H1 (cell line): Measurements from ENCODE around the gene ODC1. TPM values are rescaled to one million over a fixed set of nuclear protein-coding genes. Genes with fewer than 3 reads are reported as not detected.

Experiments used
- CBX5 ChIP-seq: fragments of 300-800, 300-1000 bp; sonication (generic); IDR thresholded peaks from 2 replicates; pipeline ENCODE4 v1.7.1; 2016; ENCODE audit warnings: antibody characterized with exemption, low read length, low read depth
- CBX8 ChIP-seq: fragments of 300-800, 300-1000 bp; sonication (generic); IDR thresholded peaks from 2 replicates; pipeline ENCODE4 v1.7.1; 2016; ENCODE audit warnings: low read depth, low read length, borderline replicate concordance
- HDAC2 ChIP-seq, 2 experiments: fragments of 300-600 bp in 1 of 2; sonication (generic) in 1 of 2; IDR thresholded peaks; 2 replicates each; pipeline ENCODE4 v1.6.1; 2011 to 2012; ENCODE audit warnings: low read depth in 2 of 2, low read length in 2 of 2, mild to moderate bottlenecking in 2 of 2, moderate library complexity in 2 of 2, borderline replicate concordance in 1 of 2, inconsistent platforms in 1 of 2
- ZNF274 ChIP-seq: IDR thresholded peaks from 2 replicates; pipeline ENCODE4 v1.7.0; 2012; ENCODE audit warnings: low read length, borderline replicate concordance; ENCODE audit errors: extremely low read depth
- polyA plus RNA-seq, 7 experiments: library from polyadenylated mRNA; depleted of rRNA in 3 of 7; stranded (reverse) in 5 of 7; unstranded in 2 of 7; fragments of >200 nt in 5 of 7; fragments of 200-250 nt in 2 of 7; gene quantifications; 1 replicate in 5 of 7; 2 replicates in 1 of 7; 4 replicates in 1 of 7; pipeline versions ENCODE4 v1.2.1 to v1.2.3, GENCODE V29; 2011 to 2013; ENCODE audit warnings: missing spikeins in 2 of 7, mixed read lengths in 2 of 7
- total RNA-seq: library from RNA; stranded (reverse); fragmentation: NEBNext Ultra II Directional; extraction: Animal tissue kit (Norgen Biotek cat#: 25700); gene quantifications from 2 replicates; pipeline ENCODE4 v1.2.1, GENCODE V29; 2021

ODC1 gene
- total and polyA plus RNA-seq, 2 of the 8 experiments (the other 6 are each of a cell fraction or from before 2014, with no cell fraction given): 57.2 to 76.7 TPM

DNA sequence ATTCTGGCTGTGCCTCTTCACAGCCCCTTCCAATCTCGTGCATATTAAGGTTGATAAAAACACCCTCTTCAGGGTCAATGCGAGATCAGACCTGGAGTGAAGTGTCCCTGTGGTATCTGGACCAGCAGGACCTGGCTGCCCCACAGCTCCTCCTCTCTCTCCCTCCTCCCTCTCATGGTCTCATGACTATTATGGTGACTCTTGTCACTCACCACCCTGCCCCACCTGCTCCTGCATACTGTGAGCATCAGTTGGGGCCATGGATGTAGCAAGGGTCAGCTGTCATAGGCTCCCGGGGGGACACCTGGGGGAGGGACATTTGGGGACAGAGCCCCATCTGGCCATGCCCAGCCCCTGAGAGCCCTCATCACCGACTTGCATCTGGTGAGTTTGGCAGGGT lies 50.2 kb downstream of the ODC1 start (continued):
- TF ChIP-seq HDAC2 (IDR thresholded peaks at IDR 0.05; ENCODE audit: borderline replicate concordance in 1 of 2, low read depth in 2 of 2, low read length in 2 of 2) (no peak), ZNF274 (no peak), CBX8 (no peak), CBX5 (no peak)
- TF ChIP-seq, all 59 proteins: peak for 0
